Bronchial epithelial cell (primary cell): ENCODE data around the gene SDC1. TPM values are rescaled to one million over a fixed set of nuclear protein-coding genes. Genes with fewer than 3 reads are reported as not detected.

Experiments
- DNase-seq: peaks from one replicate; pipeline ENCODE4 v3.0.0-alpha.2; 2010; ENCODE audit warnings: low read depth
- FAIRE-seq: peaks from 2 replicates; lab custom pipeline; 2011; peaks lifted over from hg19 to GRCh38; lab: Jason Lieb, UNC
- H3K27me3 ChIP-seq: 2 replicates; pipeline ENCODE4 v1.5.1; 2011; ENCODE audit warnings: low read length; ENCODE audit not compliant: control insufficient read depth, insufficient read depth
- H3K36me3 ChIP-seq: 2 replicates; pipeline ENCODE4 v1.5.1; 2011; ENCODE audit warnings: low read length; ENCODE audit not compliant: control insufficient read depth, insufficient read depth
- H3K4me3 ChIP-seq: 2 replicates; pipeline ENCODE4 v1.5.1; 2011; ENCODE audit warnings: mild to moderate bottlenecking, low read depth, low read length, control low read depth
- total RNA-seq: library from RNA; depleted of rRNA; stranded (reverse); fragments of >200 nt; gene quantifications from 2 replicates; pipeline ENCODE4 v1.2.1, GENCODE V29; 2014
- TF ChIP-seq, protein P1 (sequence below): IDR thresholded peaks from 2 replicates; pipeline ENCODE4 v1.5.1; 2011; ENCODE audit warnings: mild to moderate bottlenecking, moderate library complexity, low read length, control low read depth, inconsistent platforms; ENCODE audit not compliant: insufficient read depth, severe bottlenecking

SDC1 gene
- total RNA-seq, 1 donor from 2014 or later, result 1,084 TPM

DNA sequence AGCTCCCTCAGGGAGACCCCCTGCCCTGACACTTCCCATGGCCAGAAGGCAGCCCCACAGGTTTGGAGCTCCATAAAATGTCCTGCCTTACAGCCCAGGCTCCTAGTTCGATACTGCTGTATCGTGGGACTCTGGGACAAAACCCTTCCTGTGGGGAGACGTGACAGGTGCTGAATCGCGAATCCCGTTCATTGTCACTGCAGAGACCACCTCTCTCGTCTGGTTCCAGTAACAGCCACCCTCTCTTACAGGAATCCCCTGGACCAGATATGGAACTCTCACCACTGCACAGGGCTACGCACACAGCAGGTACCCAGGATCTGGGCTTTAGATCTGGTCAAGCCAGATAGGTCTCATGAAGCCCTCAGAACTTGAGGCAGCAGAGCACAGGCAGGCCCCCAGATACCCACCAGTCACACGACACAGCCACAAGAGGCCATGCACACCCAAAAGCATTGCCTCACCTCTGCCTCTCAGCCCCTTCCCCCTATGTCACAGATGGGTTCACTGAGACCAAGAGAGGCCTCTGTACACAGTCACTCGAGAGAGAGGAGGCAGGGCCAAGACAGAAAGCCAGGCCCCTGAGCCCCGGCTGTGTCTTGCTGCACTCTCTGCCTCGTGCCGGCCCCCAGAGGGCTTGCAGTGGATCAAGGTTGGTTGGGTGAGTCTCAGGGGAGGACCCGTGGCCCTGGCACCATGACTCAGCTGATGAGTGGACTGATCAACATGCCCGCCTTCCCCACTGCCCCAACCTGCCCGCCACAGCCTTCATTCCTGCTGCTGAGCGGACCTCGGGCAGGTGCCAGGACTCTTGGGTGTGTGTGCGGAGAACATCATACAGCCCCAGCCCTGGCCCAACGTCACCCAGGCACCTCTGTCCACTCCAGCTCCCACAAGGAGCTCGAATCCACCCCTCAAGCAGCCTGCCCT is 7.6 kb downstream of the SDC1 start:
- DNase-seq (peak; percentile 95), FAIRE-seq (no peak)
- TF ChIP-seq, protein P1, sequence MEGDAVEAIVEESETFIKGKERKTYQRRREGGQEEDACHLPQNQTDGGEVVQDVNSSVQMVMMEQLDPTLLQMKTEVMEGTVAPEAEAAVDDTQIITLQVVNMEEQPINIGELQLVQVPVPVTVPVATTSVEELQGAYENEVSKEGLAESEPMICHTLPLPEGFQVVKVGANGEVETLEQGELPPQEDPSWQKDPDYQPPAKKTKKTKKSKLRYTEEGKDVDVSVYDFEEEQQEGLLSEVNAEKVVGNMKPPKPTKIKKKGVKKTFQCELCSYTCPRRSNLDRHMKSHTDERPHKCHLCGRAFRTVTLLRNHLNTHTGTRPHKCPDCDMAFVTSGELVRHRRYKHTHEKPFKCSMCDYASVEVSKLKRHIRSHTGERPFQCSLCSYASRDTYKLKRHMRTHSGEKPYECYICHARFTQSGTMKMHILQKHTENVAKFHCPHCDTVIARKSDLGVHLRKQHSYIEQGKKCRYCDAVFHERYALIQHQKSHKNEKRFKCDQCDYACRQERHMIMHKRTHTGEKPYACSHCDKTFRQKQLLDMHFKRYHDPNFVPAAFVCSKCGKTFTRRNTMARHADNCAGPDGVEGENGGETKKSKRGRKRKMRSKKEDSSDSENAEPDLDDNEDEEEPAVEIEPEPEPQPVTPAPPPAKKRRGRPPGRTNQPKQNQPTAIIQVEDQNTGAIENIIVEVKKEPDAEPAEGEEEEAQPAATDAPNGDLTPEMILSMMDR, result peak; percentile 3
- Histone ChIP-seq H3K4me3 (no peak overlapping the region), H3K27me3 (no peaks in the 10 kb centered on the region), H3K36me3 (peaks cover 34% of the 10 kb centered on the region)

DNA sequence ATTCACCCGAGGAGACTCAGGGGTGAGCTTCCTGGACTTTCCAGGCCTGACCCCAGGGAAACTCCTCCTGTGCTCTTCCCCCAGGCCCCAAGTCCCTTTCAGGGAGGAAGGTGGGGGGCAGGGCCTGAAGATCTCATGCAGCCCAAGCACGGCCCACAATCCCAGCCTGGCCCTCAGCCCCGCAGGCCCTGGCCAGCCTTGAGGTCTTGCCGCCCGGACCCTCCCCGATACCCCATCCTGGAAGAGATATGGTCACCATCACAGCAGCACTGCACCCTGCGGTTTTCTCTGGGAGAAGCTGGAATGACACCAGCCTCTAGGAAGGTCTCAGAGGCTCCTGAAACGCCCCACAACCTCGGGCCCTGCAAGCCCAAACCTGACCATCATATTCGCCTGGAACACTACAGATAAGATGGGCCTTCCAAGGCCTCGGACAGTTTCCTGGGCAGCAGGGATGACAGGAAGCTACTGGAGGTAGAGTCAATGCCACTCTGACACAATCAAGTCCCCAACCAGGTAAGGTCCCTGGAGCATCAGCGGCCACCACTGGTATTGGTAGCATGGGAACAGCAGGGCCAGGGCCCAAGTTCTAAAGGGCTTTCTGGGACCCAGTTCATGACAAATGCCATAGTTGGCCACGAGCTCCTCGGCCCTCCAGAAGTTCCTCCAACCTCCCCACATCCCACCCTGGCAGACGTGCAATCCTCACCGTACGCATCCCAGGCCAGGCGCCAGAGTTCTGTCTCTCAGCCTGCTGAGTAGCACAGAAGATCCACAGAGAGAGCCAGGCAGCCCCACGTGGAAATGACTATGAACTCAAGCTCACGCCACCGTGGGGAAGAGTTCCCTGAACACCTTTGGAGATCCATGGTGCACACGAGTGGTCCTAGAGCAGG is 8.6 kb downstream of the SDC1 start:
- DNase-seq (peak; percentile 43), FAIRE-seq (no peak)
- Histone ChIP-seq H3K27me3 (no peaks in the 10 kb centered on the region), H3K4me3 (no peak overlapping the region), H3K36me3 (peaks cover 35% of the 10 kb centered on the region)
- TF ChIP-seq, protein P1, result no peak

DNA sequence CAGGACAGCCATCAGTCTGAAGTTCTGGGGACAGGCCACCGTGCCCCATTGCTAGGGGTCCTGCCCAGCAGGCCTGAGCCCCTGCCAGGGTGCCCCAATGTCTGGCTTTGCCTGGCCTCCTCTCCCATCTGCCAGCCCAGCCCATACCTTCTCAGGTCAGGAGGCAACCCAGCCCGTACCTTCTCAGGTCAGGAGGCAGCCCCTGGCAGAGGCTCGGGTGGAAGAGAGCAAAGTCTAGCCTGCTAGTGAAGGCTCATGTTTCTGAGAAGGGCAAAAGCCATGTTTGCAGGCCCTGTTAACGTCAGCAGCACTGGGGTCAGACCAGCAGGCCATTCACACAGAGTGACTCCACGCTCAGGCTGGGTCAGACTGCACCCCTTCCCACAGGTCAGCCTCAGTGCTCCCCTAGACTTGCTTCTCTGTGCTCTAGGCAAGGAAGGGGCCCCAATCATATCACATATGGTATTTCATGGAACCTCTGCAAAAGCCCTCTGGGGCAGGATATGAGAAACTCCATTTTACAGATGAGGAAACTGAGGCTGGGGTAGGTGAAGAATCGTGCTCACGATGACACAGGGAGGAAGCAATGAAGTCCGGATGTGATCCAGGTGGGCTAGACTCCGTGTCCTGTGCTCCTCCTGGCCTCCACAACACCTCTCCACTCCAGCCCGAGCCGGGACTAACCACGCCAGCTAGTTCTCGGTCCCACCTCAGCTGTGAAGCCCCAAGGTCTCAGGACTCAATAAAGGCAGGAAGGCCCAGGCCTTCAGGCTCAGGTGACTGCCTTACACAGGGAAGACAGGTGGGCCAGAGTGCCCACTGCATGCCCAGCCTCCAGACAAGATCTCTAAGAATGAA is 9.5 kb downstream of the SDC1 start:
- Histone ChIP-seq H3K27me3 (no peaks in the 10 kb centered on the region), H3K36me3 (peaks cover 35% of the 10 kb centered on the region), H3K4me3 (no peak overlapping the region)
- no peak for DNase-seq
- TF ChIP-seq, protein P1, result no peak
- FAIRE-seq, result peak; percentile 55

DNA sequence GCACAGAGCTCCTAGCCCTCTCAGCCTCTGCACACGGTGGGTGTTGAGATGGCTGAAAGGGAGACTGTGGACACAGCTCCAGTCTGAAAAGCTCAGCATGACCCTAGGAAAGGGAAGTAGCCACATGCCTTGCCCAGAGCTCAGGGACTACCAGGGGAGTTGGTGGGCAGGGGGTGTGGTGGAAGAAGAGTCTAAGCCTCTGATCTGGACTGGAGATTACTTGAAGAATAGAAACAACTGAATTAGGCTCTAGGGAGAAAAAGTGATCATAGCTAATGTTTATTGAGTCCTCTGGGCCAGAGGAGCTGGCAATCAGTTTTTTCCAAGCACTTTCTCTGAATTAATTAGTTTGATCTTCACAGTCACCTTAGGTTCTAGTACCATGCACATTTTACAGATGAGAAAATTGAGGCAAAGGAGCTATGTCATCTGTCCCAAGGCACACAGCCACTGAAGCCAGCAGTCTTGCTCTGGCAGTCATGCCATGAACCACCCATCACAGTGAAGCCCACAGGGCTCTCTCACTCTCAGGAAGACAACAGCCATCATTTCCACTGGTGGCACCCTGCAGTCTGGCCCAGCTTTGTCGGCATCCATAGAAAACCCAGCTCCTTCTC is 10.3 kb downstream of the SDC1 start:
- TF ChIP-seq, protein P1, result no peak
- Histone ChIP-seq H3K4me3 (no peak overlapping the region), H3K27me3 (no peaks in the 10 kb centered on the region), H3K36me3 (peaks cover 32% of the 10 kb centered on the region)
- no peak for FAIRE-seq
- no peak for DNase-seq
